Measurements from ENCODE around the gene IL2RA.
"Not testable (repeated sequence)": the region's sequence is repeated elsewhere in the genome, so short reads cannot be mapped to it uniquely, and the experiment has no call there.

Gene IL2RA

DNA sequence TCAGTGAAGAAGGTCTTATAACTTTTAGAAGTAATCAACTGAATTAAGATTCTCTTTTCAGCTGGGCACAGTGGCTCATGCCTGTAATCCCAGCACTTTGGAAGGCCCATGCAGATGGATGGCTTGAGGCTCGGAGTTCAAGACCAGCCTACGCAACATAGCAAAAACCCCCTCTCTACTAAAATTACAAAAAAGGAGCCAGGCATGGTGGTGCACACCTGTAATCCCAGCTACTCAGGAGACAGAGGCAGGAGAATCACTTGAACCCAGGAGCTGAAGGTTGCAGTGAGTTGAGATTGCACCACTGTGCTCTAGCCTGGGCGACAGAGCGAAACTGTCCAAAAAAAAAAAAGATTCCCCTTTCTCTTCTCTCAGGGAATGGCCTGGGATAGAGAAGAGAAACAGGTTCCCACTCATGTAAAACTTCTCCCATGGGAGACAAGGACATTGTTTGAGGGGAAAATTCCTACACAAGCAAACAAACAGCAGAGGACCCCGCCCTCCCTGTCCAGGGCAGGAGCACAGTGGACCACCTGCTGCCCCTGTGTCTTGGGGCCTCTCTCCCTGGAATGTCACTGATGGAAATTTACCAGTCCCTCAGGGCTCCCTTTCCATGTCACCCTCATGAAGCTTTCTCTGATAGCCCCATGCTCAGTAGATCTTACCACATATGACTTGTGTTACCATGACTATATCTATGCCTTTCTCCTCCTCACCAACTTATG lies 5.6 kb downstream of the IL2RA start:
- DNase-seq (ENCODE audit: low spot score): no peak

DNA sequence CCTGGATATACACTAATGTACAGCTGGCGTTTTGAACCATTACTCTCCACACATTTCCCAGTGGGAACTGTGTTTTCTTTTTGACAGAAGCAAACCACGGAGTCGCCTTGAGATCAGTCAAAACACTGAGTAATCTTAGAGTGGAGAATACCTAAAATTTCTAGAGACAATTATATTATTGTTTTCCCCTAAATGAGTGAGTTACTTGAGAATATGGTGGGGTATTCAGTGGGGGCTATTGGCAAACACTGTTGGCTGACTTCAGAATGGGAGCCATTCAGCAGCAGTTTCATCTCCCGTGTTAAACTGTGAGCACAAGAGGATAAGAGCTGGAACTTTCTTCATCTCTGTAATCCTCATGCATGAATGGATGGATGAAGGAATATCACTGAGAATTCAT lies 6.2 kb downstream of the IL2RA start:
- no peak for DNase-seq (ENCODE audit: low spot score)

DNA sequence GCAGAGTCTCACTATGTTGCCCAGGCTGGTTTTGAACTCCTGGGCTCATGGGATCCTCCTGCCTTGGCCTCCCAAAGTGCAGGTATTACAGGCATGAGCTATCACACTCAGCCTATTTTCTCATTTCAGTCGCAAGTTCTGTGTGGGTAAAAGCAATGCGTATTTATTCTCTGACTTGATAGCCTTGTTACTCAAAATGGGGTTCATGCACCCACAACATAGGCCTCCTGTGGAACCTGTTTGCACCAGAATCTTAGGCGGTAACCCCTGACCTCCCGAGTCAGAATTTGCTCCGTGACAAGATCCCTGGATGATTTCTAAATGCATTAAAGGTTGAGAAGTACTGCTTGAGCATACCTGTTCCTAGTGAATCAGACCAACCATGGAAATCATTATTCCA lies 7.3 kb downstream of the IL2RA start:
- DNase-seq (ENCODE audit: low spot score): no peak

DNA sequence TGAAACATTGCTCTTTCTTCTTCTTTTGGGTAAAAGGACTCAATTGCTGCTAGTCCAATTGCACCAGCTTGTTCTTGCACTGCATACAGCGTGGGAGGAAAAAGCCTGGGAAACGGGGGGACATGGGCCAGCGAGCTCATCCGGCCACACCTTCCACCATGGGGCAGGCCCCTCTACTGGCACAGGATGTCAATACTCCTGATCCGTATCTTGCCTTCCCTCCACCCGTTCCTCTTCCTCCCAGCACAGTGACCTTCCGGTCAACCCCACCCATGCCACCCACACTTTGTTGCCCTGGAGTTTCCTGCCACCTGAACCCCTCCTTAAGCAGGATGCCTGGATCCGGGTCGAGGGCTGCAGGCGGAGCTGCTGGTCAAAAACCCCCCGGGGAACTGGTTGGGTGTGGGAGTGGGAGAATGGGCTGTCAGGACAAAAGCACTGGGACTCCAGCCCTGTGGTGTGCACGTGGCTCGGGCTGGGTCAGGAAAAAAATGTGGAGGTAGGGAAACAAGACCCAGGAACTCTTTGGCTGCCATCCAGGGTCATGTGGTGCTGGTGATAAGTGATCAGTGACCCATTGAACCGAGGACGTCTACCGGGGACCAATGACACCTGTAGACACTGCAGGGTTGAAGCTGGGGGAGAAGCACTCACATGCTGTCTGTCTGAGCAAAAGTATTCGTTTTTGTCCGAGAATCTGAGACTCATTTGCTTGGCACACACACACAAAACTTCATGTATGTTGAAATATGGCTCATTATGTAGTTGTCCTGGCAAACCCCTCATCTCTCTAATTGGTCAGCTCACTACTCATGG lies 8.1 kb downstream of the IL2RA start:
- DNase-seq (ENCODE audit: low spot score): no peak

DNA sequence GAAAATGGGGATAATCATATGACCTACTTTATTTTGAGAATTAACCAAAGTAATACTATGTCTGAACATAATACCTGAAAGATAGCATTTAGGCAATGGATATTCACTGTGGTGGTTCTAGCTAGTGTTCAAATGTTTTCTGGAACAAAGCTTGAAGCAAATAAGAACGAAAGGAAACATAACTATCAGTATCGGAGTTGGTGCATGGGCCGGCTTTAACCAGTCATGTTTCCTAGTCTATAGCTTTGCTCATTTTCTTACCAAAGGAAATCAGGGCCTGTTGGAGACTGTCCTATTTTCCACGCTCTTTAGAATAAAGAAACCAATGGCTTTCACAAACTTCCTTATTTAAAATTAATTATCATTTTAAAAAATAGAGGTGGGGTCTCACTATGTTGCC lies 8.9 kb downstream of the IL2RA start:
- DNase-seq (ENCODE audit: low spot score): no peak

GRCh38 chr10:6052247-6053221 lies 9.6 kb downstream of the IL2RA start:
- no peak for DNase-seq (ENCODE audit: low spot score)

GRCh38 chr10:6050801-6051445 lies 11.2 kb downstream of the IL2RA start:
- DNase-seq (ENCODE audit: low spot score): peak; percentile 79

DNA sequence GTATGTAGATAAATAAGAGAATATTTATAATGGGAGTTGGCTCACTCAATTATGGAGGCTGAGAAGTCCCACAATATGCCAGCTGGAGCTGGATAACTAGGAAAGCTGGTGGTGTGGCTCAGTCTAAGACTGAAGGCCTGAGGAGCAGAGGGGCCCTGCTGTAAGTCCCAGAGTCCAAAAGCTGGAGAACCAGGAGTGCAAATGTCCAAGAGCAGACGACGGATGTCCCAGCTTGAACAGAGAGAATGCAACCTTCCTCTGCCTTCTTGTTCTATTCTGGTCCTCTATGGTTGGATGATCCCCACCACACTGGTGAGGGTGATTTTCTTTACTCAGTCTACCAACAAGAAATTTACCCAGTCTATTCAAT lies 13.2 kb downstream of the IL2RA start:
- no peak for DNase-seq (ENCODE audit: low spot score)

GRCh38 chr10:6048281-6049030 lies 13.7 kb downstream of the IL2RA start:
- DNase-seq (ENCODE audit: low spot score): no peak

DNA sequence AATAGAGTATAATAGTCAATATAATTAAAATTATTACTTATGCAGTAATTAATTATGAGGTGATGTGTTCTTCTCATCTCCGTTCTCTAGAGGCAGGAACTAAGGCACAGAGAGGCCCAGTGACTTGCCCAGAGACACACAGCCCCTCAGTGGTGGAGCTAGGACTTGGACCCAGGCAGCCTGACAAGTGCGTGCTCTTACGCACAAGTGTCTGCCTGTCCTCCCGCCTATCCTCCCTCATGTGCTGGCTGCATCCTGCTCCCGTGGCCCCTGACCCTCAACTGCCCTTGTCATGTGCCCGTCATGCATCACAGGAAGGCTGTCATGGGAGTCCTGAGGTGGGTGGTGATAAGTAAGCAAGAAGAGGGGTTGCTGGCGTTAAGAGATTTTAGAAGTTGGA lies 14.3 kb downstream of the IL2RA start:
- DNase-seq (ENCODE audit: low spot score): no peak

GRCh38 chr10:6046773-6047611 lies 15.2 kb downstream of the IL2RA start:
- no peak for DNase-seq (ENCODE audit: low spot score)

DNA sequence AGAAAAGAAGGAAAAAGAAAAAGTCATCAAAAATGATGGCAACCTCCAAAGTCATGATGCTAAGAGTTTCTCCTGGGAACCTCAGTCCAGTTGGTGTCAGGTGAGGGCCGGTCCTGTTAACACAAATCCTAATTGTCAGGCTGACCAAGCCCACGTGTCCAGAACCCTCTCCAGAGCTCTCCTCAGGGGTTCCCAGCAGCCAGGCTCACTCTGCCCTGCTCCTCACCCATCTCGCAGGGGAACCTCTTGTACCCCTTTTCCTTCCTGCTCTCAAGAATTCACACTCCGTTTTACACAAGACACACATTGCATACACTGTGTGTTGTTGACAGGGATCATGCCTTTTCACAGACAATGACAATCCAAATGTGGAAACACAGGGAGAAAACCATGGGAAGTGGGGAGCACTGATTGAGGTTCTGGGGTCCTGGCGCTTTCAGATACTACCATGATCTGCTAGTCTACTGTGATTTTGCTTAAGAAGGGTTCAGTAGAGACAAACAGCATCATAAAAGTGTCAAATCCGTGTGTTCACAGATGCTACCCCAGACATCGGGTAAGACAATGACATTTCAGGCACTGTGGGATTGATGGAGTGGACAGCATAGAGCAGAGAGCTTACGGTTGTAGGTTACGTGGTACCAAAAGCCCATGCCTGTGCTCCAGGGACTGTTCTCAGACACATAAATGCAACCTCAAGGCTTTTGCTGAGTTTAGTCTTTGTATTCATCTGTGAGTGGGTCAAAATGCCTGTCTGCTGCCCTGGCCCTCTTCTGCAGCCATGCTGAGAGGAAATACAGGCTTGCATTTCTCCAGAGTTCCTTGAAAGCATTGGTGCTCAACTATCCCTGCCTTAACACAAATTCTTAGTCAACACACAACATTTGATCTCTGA lies 16.0 kb downstream of the IL2RA start:
- no peak for DNase-seq (ENCODE audit: low spot score)

- DNase-seq (ENCODE audit: low spot score): no peak
Measured at GRCh38 chr10:6045314-6045848, 16.8 kb downstream of the IL2RA start.

DNA sequence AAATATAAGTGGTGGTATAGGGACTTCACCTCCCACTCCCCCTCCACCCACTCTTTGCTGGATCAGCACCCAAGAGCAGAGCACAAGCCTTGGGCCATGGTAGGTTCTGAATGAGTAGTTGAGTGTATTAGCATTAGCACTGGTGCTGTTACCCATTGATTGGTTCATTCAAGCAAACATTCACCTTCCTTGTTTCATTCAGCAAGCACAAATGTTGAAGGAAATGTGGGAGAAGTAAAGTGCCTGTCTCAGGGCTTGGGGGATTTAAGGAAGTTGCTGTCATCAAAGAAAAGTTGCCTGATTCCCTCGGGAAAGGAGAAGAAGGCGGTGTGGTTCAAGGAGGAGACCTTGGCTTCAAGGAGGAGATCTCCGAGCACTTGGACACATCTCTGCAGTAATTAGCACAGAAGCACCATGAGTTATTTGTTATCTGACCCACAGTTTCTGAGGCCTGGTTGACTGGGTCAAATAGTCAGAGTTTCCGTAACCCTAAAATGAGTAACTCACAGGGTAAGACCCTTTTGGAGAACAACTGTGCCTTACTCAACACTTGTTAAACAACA lies 17.3 kb downstream of the IL2RA start:
- no peak for DNase-seq (ENCODE audit: low spot score)

GRCh38 chr10:6044060-6044459 lies 18.1 kb downstream of the IL2RA start:
- DNase-seq (ENCODE audit: low spot score): no peak

- DNase-seq (ENCODE audit: low spot score): not testable (repeated sequence)
Measured at GRCh38 chr10:6043377-6043776, 18.8 kb downstream of the IL2RA start.

GRCh38 chr10:6040205-6040604 lies 22.0 kb downstream of the IL2RA start:
- no peak for DNase-seq (ENCODE audit: low spot score)

DNA sequence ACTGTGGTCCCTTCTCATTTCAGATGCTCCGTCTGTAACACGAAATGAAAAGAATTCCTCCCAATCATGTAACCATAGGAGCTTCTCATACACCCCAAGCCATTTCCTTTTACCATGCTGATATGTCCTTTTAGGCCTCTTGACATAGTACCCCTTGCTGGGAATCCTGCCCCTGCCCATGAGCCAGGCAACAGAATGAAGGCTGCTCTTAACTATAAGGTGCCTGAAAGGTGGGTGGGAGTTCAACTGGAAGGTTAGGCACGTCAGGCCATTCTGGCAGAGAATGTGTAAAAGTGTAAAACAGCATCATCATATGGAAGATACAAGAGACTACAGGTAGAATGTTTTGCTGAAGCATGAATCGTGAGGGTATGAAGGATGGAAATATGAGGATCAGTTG lies 22.5 kb downstream of the IL2RA start:
- DNase-seq (ENCODE audit: low spot score): no peak
